ENCODE data around the gene SYT1. TPM values are rescaled to one million over a fixed set of nuclear protein-coding genes. Genes with fewer than 3 reads are reported as not detected.

Gene SYT1
- total and polyA plus RNA-seq, 2 donors (not counting 3 experiments of a cell fraction or from before 2014, with no cell fraction given): 3.2 to 15.3 TPM

DNA sequence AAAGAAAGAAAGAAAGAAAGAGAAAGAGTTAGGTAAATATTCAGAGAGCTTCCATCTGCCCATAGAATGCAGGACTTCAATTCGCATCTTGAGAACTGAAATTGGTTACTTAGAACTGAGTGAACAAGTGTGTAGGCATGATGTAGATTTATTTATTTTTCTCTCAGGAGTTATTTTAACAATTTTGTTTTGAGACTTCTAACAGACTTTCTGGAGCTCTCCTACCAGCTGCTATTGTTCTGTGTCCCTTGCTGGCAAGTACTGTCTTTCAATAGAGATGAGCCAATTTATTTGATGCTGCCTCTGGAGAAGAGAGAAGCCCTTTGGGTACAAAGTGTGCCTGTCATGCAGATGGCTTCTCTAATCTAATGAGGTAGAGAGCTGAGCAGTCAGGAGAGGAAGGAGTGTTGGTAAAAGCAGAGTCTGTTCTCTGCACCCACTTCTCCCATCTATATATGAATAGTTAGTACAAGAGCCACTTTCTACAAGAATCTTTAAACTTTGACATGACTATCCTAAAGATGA, 67.0 kb downstream of the SYT1 start:
- POLR2A ChIA-PET: no interaction called here
- H3K27me3 ChIP-seq (ENCODE audit: control insufficient read depth in 2 of 2, insufficient read depth in 2 of 2, low read length in 2 of 2): no peaks in the 10 kb centered on the region
- H3K4me3 ChIP-seq (replicated peaks in 1 of 3; ENCODE audit: insufficient read depth in 1 of 3, low read depth in 1 of 3, low read length in 3 of 3): no peak overlapping the region
- no peak overlapping the region for H3K27ac ChIP-seq (ENCODE audit: insufficient read depth, low read depth, low read length)
- no peaks in the 10 kb centered on the region for H3K79me2 ChIP-seq (ENCODE audit: control insufficient read depth, insufficient read depth, low read length)
- H3K4me2 ChIP-seq (ENCODE audit: insufficient read depth, low read length): no peak overlapping the region
- no peak for FAIRE-seq
- H3K9me3 ChIP-seq (replicated peaks; ENCODE audit: control insufficient read depth, insufficient read depth, low read length): no peaks in the 10 kb centered on the region
- no peak overlapping the region for H3K9ac ChIP-seq (replicated peaks; ENCODE audit: extremely low read depth, insufficient read depth, low read length)
- no peak overlapping the region for H2AFZ ChIP-seq (ENCODE audit: low read depth, low read length)
- no peak for TF ChIP-seq EZH2 (IDR thresholded peaks at IDR 0.05; ENCODE audit: borderline replicate concordance, low read depth, low read length, severe bottlenecking)
- TF ChIP-seq, protein P1, sequence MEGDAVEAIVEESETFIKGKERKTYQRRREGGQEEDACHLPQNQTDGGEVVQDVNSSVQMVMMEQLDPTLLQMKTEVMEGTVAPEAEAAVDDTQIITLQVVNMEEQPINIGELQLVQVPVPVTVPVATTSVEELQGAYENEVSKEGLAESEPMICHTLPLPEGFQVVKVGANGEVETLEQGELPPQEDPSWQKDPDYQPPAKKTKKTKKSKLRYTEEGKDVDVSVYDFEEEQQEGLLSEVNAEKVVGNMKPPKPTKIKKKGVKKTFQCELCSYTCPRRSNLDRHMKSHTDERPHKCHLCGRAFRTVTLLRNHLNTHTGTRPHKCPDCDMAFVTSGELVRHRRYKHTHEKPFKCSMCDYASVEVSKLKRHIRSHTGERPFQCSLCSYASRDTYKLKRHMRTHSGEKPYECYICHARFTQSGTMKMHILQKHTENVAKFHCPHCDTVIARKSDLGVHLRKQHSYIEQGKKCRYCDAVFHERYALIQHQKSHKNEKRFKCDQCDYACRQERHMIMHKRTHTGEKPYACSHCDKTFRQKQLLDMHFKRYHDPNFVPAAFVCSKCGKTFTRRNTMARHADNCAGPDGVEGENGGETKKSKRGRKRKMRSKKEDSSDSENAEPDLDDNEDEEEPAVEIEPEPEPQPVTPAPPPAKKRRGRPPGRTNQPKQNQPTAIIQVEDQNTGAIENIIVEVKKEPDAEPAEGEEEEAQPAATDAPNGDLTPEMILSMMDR (IDR thresholded peaks at IDR 0.05; ENCODE audit: extremely low read depth in 1 of 2, insufficient read depth in 1 of 2, low read depth in 1 of 2, low read length in 2 of 2): no peak
- no peak for TF ChIP-seq FOS (IDR thresholded peaks at IDR 0.05; ENCODE audit: borderline replicate concordance, insufficient read depth, low read length)
- TF ChIP-seq JUN (IDR thresholded peaks at IDR 0.05; ENCODE audit: borderline replicate concordance, insufficient read depth, insufficient read length, low read depth): no peak
- TF ChIP-seq MYC (IDR thresholded peaks at IDR 0.05; ENCODE audit: low read depth, low read length): no peak
- no peak for TF ChIP-seq POLR2AphosphoS5 (IDR thresholded peaks at IDR 0.05; ENCODE audit: insufficient read depth, low read depth, low read length)
- TF ChIP-seq, protein P2, sequence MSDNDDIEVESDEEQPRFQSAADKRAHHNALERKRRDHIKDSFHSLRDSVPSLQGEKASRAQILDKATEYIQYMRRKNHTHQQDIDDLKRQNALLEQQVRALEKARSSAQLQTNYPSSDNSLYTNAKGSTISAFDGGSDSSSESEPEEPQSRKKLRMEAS (IDR thresholded peaks at IDR 0.05; ENCODE audit: insufficient read depth, insufficient read length): no peak
- no peak for TF ChIP-seq POLR2A (IDR thresholded peaks at IDR 0.05; ENCODE audit: low read depth, low read length)
- no peak for TF ChIP-seq GATA2 (IDR thresholded peaks at IDR 0.05; ENCODE audit: insufficient read depth, insufficient read length, low read depth, low read length)
- dilution Hi-C loops (cut with MboI; ENCODE audit: extremely low pct_ligation_motif_present, low sequenced_read_pairs) (no loop called here), intact Hi-C loops (cut with micrococcal nuclease) (no loop called here)
- BruUV-seq (replicated peaks): no TSS peak
- H3K9me1 ChIP-seq (replicated peaks; ENCODE audit: control insufficient read depth, extremely low read depth, insufficient read depth, low read length): no peaks in the 10 kb centered on the region
- no peak for DNase-seq (ENCODE audit: low read depth, low spot score)
- H3K36me3 ChIP-seq (ENCODE audit: control insufficient read depth in 2 of 2, extremely low read depth in 1 of 2, insufficient read depth in 2 of 2, low read length in 2 of 2): no peaks in the 10 kb centered on the region
- H4K20me1 ChIP-seq (replicated peaks; ENCODE audit: control insufficient read depth, extremely low read depth, insufficient read depth, low read length): no peaks in the 10 kb centered on the region
- H3K4me1 ChIP-seq (ENCODE audit: control insufficient read depth, extremely low read depth, insufficient read depth, low read length): no peaks in the 10 kb centered on the region
- CTCF ChIA-PET: no interaction called here

Data from endothelial cell of umbilical vein (primary cell).